SIG-M5 (cell line): ENCODE measurements around the gene NPIPB6.

Source experiments
- DNase-seq: peaks from one replicate; lab custom pipeline; 2025; lab: John Stamatoyannopoulos, UW

The NPIPB6 gene

GRCh38 chr16:28321700-28322411, 41.5 kb downstream of the NPIPB6 start:
- DNase-seq = no peak

GRCh38 chr16:28320741-28321140, 42.6 kb downstream of the NPIPB6 start:
- no peak for DNase-seq

GRCh38 chr16:28320023-28320561, 43.2 kb downstream of the NPIPB6 start:
- no peak for DNase-seq

- DNase-seq = no peak
Measured at GRCh38 chr16:28319476-28320022, 43.8 kb downstream of the NPIPB6 start.

GRCh38 chr16:28318042-28318744, 45.1 kb downstream of the NPIPB6 start:
- no peak for DNase-seq

DNA sequence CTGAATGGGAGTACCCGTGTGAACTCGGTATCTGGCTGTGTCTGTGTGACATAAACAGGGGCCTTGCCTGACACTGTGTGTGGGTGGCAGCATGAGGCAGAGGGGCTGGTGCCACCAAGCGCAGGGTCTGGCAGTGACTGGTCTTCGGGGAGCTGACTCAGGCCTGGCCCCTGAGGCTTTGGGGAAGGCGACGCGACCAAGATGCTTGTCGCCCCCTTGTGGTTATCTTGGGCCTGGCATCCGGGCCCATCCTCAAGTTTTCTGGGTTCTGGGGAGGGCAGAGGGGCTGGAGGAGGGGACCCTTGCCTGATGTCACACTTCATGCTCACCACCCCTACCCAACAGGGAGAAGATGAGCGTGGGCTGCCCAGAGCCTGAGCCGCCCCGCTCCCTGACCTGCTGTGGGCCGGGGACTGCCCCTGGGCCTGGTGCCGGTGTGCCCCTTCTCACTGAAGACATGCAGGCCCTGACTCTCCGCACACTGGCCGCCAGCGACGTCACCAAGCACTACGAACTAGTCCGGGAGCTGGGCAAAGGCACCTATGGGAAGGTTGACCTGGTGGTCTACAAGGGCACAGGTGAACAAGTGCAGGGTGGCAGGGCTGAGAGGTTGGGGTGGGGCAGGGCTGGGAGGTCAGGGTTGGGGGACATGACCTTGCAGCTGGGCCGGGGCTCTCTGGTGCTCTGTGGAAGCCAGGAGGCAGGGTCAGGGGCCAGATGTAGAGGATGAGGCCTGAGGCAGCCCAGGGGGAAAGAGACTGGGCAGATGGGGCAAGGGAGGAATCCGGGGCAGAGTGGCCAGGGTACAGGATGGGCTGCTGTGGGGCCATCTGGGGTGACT, 46.0 kb downstream of the NPIPB6 start:
- DNase-seq = no peak

- DNase-seq = no peak
Measured at GRCh38 chr16:28316054-28316453, 47.3 kb downstream of the NPIPB6 start.

DNA sequence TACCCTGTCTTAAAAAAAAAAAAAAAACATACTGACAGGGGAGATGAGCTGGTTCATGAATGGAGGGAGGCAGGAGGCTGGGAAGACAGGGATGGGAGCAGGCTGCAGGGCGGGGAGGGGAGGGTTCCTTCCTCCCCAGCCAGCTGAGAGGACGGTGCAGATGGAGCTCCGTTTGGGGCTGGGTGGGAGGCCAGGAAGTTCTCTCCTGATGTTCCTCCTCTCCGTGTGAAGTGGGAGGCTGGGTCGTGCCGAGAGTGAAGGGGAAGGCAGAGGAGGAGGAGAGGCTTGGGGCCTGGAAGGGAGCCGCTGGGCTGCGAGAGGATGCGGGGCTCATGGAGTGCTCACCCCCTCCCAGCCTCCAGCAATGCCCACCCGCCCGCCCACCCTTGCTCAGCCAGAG, 49.7 kb downstream of the NPIPB6 start:
- no peak for DNase-seq

DNA sequence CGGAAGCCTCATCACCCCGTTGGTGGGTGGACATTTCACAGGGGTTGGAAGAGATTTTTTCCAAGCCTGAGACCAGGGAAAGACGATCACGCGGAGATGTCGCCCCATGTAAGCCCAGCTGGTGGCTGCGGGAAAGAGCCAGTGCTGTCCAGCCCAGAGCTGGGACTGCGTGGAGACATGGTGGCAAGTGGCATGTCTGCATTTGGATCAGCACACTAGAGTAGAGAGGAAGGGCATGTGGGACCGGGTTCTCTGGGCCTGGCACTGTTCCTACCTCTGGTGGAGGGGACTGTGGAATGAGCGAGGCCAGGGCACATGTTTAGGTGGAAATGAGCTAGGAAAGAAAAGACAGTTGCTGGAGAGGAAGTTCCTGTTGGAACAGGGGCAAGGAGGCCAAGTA, 51.0 kb downstream of the NPIPB6 start:
- DNase-seq = no peak

- no peak for DNase-seq
Measured at GRCh38 chr16:28311913-28312312, 51.4 kb downstream of the NPIPB6 start.

DNA sequence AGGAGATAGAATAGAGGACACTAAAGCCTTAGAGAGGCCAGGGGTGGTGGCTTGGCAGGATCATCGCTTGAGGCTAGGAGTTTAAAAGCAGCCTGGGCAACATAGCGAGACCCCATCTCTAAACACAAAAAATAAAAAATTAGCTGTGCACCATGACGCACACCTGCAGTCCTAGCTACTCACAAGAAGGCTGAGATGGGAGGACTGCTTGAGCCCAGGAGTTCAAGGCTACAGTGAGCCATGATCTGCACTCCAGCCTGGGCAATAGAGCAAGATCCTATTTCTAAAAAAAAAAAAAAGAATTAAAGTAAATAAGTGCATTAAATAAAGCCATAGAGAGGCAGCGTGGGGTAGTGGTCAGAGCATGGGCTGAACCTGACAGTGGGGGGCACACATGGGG, 51.9 kb downstream of the NPIPB6 start:
- no peak for DNase-seq

DNA sequence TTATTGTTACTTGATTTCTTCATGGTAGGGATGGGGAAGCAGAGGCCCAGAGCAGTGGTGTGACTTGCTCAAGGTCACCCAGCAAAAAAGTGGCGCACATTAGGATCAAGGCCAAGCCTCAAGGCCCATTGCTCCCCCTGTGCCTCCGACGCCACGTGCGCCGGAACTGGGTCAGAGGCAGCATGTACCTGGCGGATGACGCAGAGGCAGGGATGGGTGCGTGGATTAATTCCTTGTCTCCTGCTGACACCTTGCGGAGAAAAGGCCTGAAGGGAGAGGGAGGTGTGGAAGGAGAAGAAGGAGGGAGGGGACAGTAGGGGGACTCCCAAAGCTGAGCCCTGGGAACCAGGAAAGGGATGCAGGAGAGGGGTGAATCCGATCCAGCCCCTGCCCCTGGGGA, 52.5 kb downstream of the NPIPB6 start:
- no peak for DNase-seq

- no peak for DNase-seq
Measured at GRCh38 chr16:28309811-28310311, 53.4 kb downstream of the NPIPB6 start.

- DNase-seq = no peak
Measured at GRCh38 chr16:28308794-28309584, 54.3 kb downstream of the NPIPB6 start.

DNA sequence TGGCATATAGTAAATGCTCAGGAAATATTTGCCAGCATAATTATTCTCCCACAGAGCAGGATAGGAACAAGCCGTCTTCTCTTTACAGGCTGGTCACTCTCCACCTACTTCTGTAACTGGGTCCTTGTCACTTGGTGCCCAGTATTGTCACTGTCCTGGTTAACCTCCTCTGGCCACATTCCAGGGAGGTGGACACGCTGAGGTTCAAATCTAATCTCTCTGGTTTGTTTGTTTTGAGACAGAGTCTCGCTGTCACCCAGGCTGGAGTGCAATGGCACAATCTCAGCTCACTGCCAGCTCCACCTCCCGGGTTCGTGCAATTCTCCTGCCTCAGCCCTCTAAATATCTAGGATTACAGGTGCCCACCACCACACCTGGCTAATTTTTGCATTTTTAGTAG, 55.4 kb downstream of the NPIPB6 start:
- no peak for DNase-seq

GRCh38 chr16:28304214-28304613, 59.1 kb downstream of the NPIPB6 start:
- no peak for DNase-seq

- no peak for DNase-seq
Measured at GRCh38 chr16:28303132-28303531, 60.2 kb downstream of the NPIPB6 start.

DNA sequence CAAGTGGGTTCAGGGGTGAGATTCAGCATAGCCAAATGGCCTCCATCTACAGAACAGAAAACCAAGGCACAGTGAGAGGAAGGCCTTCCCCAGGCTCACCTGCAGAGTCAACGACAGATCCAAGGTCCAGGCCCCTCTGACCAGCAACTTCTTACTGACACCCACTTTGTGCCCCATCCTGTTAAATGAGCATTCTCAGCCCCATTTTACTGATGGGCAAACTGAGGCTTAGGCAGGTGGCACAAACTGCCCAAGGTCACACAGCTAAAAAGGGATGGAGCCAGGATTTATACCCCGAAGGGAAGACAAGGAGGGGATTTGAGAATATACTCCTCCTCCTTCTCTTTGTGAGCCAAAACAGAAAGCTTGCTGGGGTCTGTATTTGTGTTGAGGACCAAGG, 61.7 kb downstream of the NPIPB6 start:
- no peak for DNase-seq

- DNase-seq = no peak
Measured at GRCh38 chr16:28301154-28301553, 62.2 kb downstream of the NPIPB6 start.

DNA sequence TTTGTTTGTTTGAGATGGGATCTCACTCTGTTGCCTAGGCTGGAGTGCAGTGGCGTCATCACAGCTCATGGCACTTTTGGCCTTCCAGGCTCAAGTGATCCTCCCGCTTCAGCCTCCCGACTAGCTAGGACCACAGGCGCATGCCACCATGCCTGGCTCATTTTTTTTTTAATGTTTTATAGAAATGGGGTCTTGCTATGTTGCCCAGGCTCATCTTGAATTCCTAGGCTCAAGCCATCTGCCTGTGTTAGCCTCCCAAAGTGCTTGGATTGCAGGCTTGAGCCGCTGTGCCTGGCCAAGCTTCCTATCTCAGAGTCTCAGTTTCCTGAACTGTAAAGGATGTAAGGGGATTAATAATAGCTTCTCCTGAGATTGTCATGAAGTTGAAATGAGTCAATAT, 63.0 kb downstream of the NPIPB6 start:
- DNase-seq = no peak

GRCh38 chr16:28298511-28298878, 64.8 kb downstream of the NPIPB6 start:
- no peak for DNase-seq
